Activated naive CD8-positive, alpha-beta T cell treated with anti-CD3 and anti-CD28 coated beads for 36 hours (primary cell): ENCODE results near the gene ZNF385C. TPM values are rescaled to one million over a fixed set of nuclear protein-coding genes. Genes with fewer than 3 reads are reported as not detected.
A peak's percentile ranks its signal among the peaks of the same experiment; 100 is the strongest.

Source experiments
- DNase-seq: peaks from one replicate; pipeline ENCODE4 v3.0.0; 2021
- H3K27ac Mint-ChIP-seq: one replicate; pipeline ENCODE4 v1.8.0; 2022; ENCODE audit warnings: mild to moderate bottlenecking, moderate library complexity, mixed read lengths
- H3K27me3 Mint-ChIP-seq: one replicate; pipeline ENCODE4 v1.8.0; 2022; ENCODE audit warnings: mild to moderate bottlenecking, mixed read lengths
- H3K36me3 Mint-ChIP-seq: one replicate; pipeline ENCODE4 v1.8.0; 2021; ENCODE audit warnings: mild to moderate bottlenecking, mixed read lengths
- H3K4me1 Mint-ChIP-seq: one replicate; pipeline ENCODE4 v1.8.0; 2021; ENCODE audit warnings: mixed read lengths
- H3K4me3 Mint-ChIP-seq: one replicate; pipeline ENCODE4 v1.8.0; 2022; ENCODE audit warnings: mild to moderate bottlenecking, moderate library complexity, mixed read lengths
- H3K9me3 Mint-ChIP-seq: one replicate; pipeline ENCODE4 v1.8.0; 2022; ENCODE audit warnings: mixed read lengths
- total RNA-seq, 2 experiments: library from RNA; stranded (reverse); gene quantifications; one replicate each; pipeline ENCODE4 v1.2.3, GENCODE V29; 2021

ZNF385C gene
- total RNA-seq, 2 experiments from 2014 or later = 0.92 to 1.2 TPM

GRCh38 chr17:42104264-42104663 lies 6.0 kb upstream of the ZNF385C start:
- H3K4me3 Mint-ChIP-seq = no peak overlapping the region
- DNase-seq = no peak
- no peak overlapping the region for H3K27ac Mint-ChIP-seq
- H3K9me3 Mint-ChIP-seq = no peaks in the 10 kb centered on the region
- H3K4me1 Mint-ChIP-seq = peaks cover 12% of the 10 kb centered on the region
- H3K27me3 Mint-ChIP-seq = no peaks in the 10 kb centered on the region
- H3K36me3 Mint-ChIP-seq = peaks cover 4% of the 10 kb centered on the region

- Mint-ChIP-seq H3K4me1 (peaks cover 12% of the 10 kb centered on the region), H3K36me3 (peaks cover 4% of the 10 kb centered on the region), H3K27ac (no peak overlapping the region), H3K27me3 (no peaks in the 10 kb centered on the region), H3K4me3 (no peak overlapping the region), H3K9me3 (no peaks in the 10 kb centered on the region)
- DNase-seq = no peak
These were observed 5.1 kb upstream of the ZNF385C start for GRCh38 chr17:42103221-42103954.

- H3K36me3 Mint-ChIP-seq = no peaks in the 10 kb centered on the region
These were observed 3.4 kb upstream of the ZNF385C start for GRCh38 chr17:42101513-42102292.

GRCh38 chr17:42098730-42099399 lies 592 bp upstream of the ZNF385C start:
- Mint-ChIP-seq H3K4me3 (no peak overlapping the region), H3K27ac (no peak overlapping the region), H3K36me3 (no peaks in the 10 kb centered on the region), H3K9me3 (no peaks in the 10 kb centered on the region), H3K27me3 (peaks cover 30% of the 10 kb centered on the region), H3K4me1 (peaks cover 5% of the 10 kb centered on the region)
- no peak for DNase-seq

More at GRCh38 chr17:42101513-42102292, 3.4 kb upstream of the ZNF385C start:
- no peak overlapping the region for H3K27ac Mint-ChIP-seq
- H3K27me3 Mint-ChIP-seq = peaks cover 14% of the 10 kb centered on the region
- H3K4me1 Mint-ChIP-seq = peaks cover 5% of the 10 kb centered on the region
- peak; percentile 77 for DNase-seq
- H3K9me3 Mint-ChIP-seq = no peaks in the 10 kb centered on the region
- H3K4me3 Mint-ChIP-seq = no peak overlapping the region

GRCh38 chr17:42096360-42097111 lies 1.7 kb downstream of the ZNF385C start:
- no peak for DNase-seq
- H3K27me3 Mint-ChIP-seq = peaks cover 33% of the 10 kb centered on the region
- H3K27ac Mint-ChIP-seq = no peak overlapping the region
- no peaks in the 10 kb centered on the region for H3K36me3 Mint-ChIP-seq
- no peaks in the 10 kb centered on the region for H3K9me3 Mint-ChIP-seq
- peaks cover 5% of the 10 kb centered on the region for H3K4me1 Mint-ChIP-seq
- H3K4me3 Mint-ChIP-seq = no peak overlapping the region

GRCh38 chr17:42094375-42095069 lies 3.8 kb downstream of the ZNF385C start:
- H3K27me3 Mint-ChIP-seq = peaks cover 37% of the 10 kb centered on the region
- H3K9me3 Mint-ChIP-seq = no peaks in the 10 kb centered on the region
- H3K36me3 Mint-ChIP-seq = no peaks in the 10 kb centered on the region
- H3K27ac Mint-ChIP-seq = no peak overlapping the region
- no peak overlapping the region for H3K4me3 Mint-ChIP-seq
- peaks cover 3% of the 10 kb centered on the region for H3K4me1 Mint-ChIP-seq
- no peak for DNase-seq

- peaks cover 3% of the 10 kb centered on the region for H3K4me1 Mint-ChIP-seq
- H3K27ac Mint-ChIP-seq = no peak overlapping the region
- H3K27me3 Mint-ChIP-seq = peaks cover 35% of the 10 kb centered on the region
- no peaks in the 10 kb centered on the region for H3K36me3 Mint-ChIP-seq
- H3K4me3 Mint-ChIP-seq = no peak overlapping the region
- no peak for DNase-seq
- no peaks in the 10 kb centered on the region for H3K9me3 Mint-ChIP-seq
These were observed 5.3 kb downstream of the ZNF385C start for GRCh38 chr17:42092939-42093338.

- H3K27ac Mint-ChIP-seq = no peak overlapping the region
- no peaks in the 10 kb centered on the region for H3K4me1 Mint-ChIP-seq
- H3K4me3 Mint-ChIP-seq = no peak overlapping the region
- H3K36me3 Mint-ChIP-seq = no peaks in the 10 kb centered on the region
- peaks cover 18% of the 10 kb centered on the region for H3K27me3 Mint-ChIP-seq
- H3K9me3 Mint-ChIP-seq = no peaks in the 10 kb centered on the region
- DNase-seq = no peak
These were observed 7.1 kb downstream of the ZNF385C start for GRCh38 chr17:42090964-42091790.

GRCh38 chr17:42088736-42089135 lies 9.5 kb downstream of the ZNF385C start:
- H3K9me3 Mint-ChIP-seq = no peaks in the 10 kb centered on the region
- H3K27ac Mint-ChIP-seq = no peak overlapping the region
- peaks cover 7% of the 10 kb centered on the region for H3K27me3 Mint-ChIP-seq
- H3K36me3 Mint-ChIP-seq = no peaks in the 10 kb centered on the region
- DNase-seq = no peak
- H3K4me1 Mint-ChIP-seq = no peaks in the 10 kb centered on the region
- no peak overlapping the region for H3K4me3 Mint-ChIP-seq

GRCh38 chr17:42087736-42088705 lies 10.3 kb downstream of the ZNF385C start:
- Mint-ChIP-seq H3K4me3 (no peak overlapping the region), H3K36me3 (no peaks in the 10 kb centered on the region), H3K27ac (no peak overlapping the region), H3K4me1 (no peaks in the 10 kb centered on the region), H3K9me3 (no peaks in the 10 kb centered on the region), H3K27me3 (peaks cover 7% of the 10 kb centered on the region)
- no peak for DNase-seq

GRCh38 chr17:42087042-42087701 lies 11.1 kb downstream of the ZNF385C start:
- Mint-ChIP-seq H3K4me1 (no peaks in the 10 kb centered on the region), H3K36me3 (no peaks in the 10 kb centered on the region), H3K27ac (no peak overlapping the region), H3K9me3 (no peaks in the 10 kb centered on the region), H3K4me3 (no peak overlapping the region), H3K27me3 (peaks cover 7% of the 10 kb centered on the region)
- DNase-seq = no peak

GRCh38 chr17:42081516-42082129 lies 16.6 kb downstream of the ZNF385C start:
- H3K9me3 Mint-ChIP-seq = no peaks in the 10 kb centered on the region
- no peak overlapping the region for H3K4me3 Mint-ChIP-seq
- no peak overlapping the region for H3K27ac Mint-ChIP-seq
- H3K4me1 Mint-ChIP-seq = no peaks in the 10 kb centered on the region
- H3K27me3 Mint-ChIP-seq = no peaks in the 10 kb centered on the region
- no peak for DNase-seq
- no peaks in the 10 kb centered on the region for H3K36me3 Mint-ChIP-seq
